GM21619 (cell line): ENCODE results near the gene SIRT7.

ENCODE experiments used
- ATAC-seq: cut with Tn5 transposase; IDR thresholded peaks from one replicate; pipeline ENCODE4 v1.9.1; 2021; ENCODE audit not compliant: unreplicated experiment

SIRT7 gene

GRCh38 chr17:81917565-81918332 lies at the start of gene SIRT7:
SIRT7 (minus strand) TSS chr17:81918176; CDS start chr17:81918131, 45 bp downstream.
- ATAC-seq: peak; percentile 60

GRCh38 chr17:81967244-81967532 lies 49.2 kb upstream of the SIRT7 start:
- ATAC-seq: no peak

GRCh38 chr17:81966343-81967243 lies 48.6 kb upstream of the SIRT7 start:
- ATAC-seq: no peak

GRCh38 chr17:81964081-81964849 lies 46.3 kb upstream of the SIRT7 start:
- ATAC-seq: no peak

- no peak for ATAC-seq
These were observed 44.8 kb upstream of the SIRT7 start for GRCh38 chr17:81962499-81963441.

GRCh38 chr17:81961521-81962498 lies 43.8 kb upstream of the SIRT7 start:
- ATAC-seq: no peak

GRCh38 chr17:81961087-81961511 lies 43.1 kb upstream of the SIRT7 start, which contains the start of gene NOTUM:
NOTUM (minus strand) TSS chr17:81961187; CDS start chr17:81960909, 278 bp downstream.
- no peak for ATAC-seq

GRCh38 chr17:81960130-81960958 lies 42.4 kb upstream of the SIRT7 start:
- no peak for ATAC-seq

GRCh38 chr17:81959362-81960129 lies 41.6 kb upstream of the SIRT7 start:
- ATAC-seq: peak; percentile 56

GRCh38 chr17:81958633-81959342 lies 40.8 kb upstream of the SIRT7 start:
- ATAC-seq: no peak

GRCh38 chr17:81957691-81958432 lies 39.9 kb upstream of the SIRT7 start:
- ATAC-seq: no peak

GRCh38 chr17:81956607-81957589 lies 38.9 kb upstream of the SIRT7 start:
- ATAC-seq: no peak

- ATAC-seq: no peak
These were observed 38.0 kb upstream of the SIRT7 start for GRCh38 chr17:81955756-81956544.

GRCh38 chr17:81955058-81955681 lies 37.2 kb upstream of the SIRT7 start:
- no peak for ATAC-seq
